Endothelial cell of umbilical vein (primary cell): ENCODE results near the gene LAIR1. TPM values are rescaled to one million over a fixed set of nuclear protein-coding genes. Genes with fewer than 3 reads are reported as not detected.

Experiments used
- BruUV-seq: library from RNA; stranded (reverse); fragments of 400-500 nt; replicated peaks from 2 replicates; lab custom pipeline; 2021; lab: Mats Ljungman, UMichigan
- CTCF ChIA-PET: fragments of 300-600, 350-600 bp; sonication (Branson Sonifier 250); formaldehyde crosslinking; loops from one replicate; lab custom pipeline; 2021; ENCODE audit warnings: antibody characterized with exemption, inconsistent platforms; lab: Charles Lee
- POLR2A ChIA-PET: fragments of 300-600, 350-600 bp; sonication (Branson Sonifier 250); formaldehyde crosslinking; loops from one replicate; lab custom pipeline; 2021; ENCODE audit warnings: antibody characterized with exemption, inconsistent platforms; lab: Charles Lee
- DNase-seq: peaks from one replicate; pipeline ENCODE4 v3.0.0-alpha.2; 2011; ENCODE audit warnings: low read depth, low spot score
- FAIRE-seq: peaks from 2 replicates; lab custom pipeline; 2011; peaks lifted over from hg19 to GRCh38; lab: Jason Lieb, UNC
- H2AFZ ChIP-seq: 2 replicates; pipeline ENCODE4 v1.6.0; 2012; ENCODE audit warnings: low read depth, low read length, control low read depth, inconsistent platforms
- H3K27ac ChIP-seq: 2 replicates; pipeline ENCODE4 v1.5.1; 2011; ENCODE audit warnings: low read depth, mild to moderate bottlenecking, control low read depth, low read length, moderate library complexity; ENCODE audit not compliant: insufficient read depth
- H3K27me3 ChIP-seq, 2 experiments: 2 replicates each; pipeline versions ENCODE4 v1.6.0 to v1.6.1; 2011; ENCODE audit warnings: low read length in 2 of 2, mixed read lengths in 1 of 2; ENCODE audit not compliant: control insufficient read depth in 2 of 2, insufficient read depth in 2 of 2
- H3K36me3 ChIP-seq, 2 experiments: 2 replicates in 1 of 2; 3 replicates in 1 of 2; pipeline ENCODE4 v1.5.1; 2011; ENCODE audit warnings: low read length in 2 of 2, mild to moderate bottlenecking in 1 of 2, moderate library complexity in 1 of 2; ENCODE audit not compliant: control insufficient read depth in 2 of 2, insufficient read depth in 2 of 2; ENCODE audit errors: extremely low read depth in 1 of 2
- H3K4me1 ChIP-seq: 3 replicates; pipeline ENCODE4 v1.5.1; 2011; ENCODE audit warnings: mild to moderate bottlenecking, low read length; ENCODE audit not compliant: control insufficient read depth, insufficient read depth; ENCODE audit errors: extremely low read depth
- H3K4me2 ChIP-seq: 2 replicates; pipeline ENCODE4 v1.6.1; 2011; ENCODE audit warnings: low read length, control low read depth, mixed read lengths; ENCODE audit not compliant: insufficient read depth
- H3K4me3 ChIP-seq, 3 experiments: fragments of 200-600 bp in 1 of 3; sonication (generic), shearing (Covaris generic) in 1 of 3; replicated peaks in 1 of 3; 2 replicates each; pipeline ENCODE4 v1.5.1; 2011 to 2016; ENCODE audit warnings: control low read depth in 3 of 3, low read length in 3 of 3, mild to moderate bottlenecking in 2 of 3, inconsistent platforms in 1 of 3, low read depth in 1 of 3, moderate library complexity in 1 of 3; ENCODE audit not compliant: insufficient read depth in 1 of 3
- H3K79me2 ChIP-seq: 2 replicates; pipeline ENCODE4 v1.6.0; 2012; ENCODE audit warnings: low read length, inconsistent platforms; ENCODE audit not compliant: control insufficient read depth, insufficient read depth
- H3K9ac ChIP-seq: replicated peaks from 2 replicates; pipeline ENCODE3; 2011; ENCODE audit warnings: low read length, control low read depth; ENCODE audit not compliant: insufficient read depth; ENCODE audit errors: extremely low read depth
- H3K9me1 ChIP-seq: replicated peaks from 3 replicates; pipeline ENCODE4 v1.6.0; 2011; ENCODE audit warnings: mild to moderate bottlenecking, low read length; ENCODE audit not compliant: control insufficient read depth, insufficient read depth; ENCODE audit errors: extremely low read depth
- H3K9me3 ChIP-seq: replicated peaks from 2 replicates; pipeline ENCODE4 v1.5.1; 2012; ENCODE audit warnings: low read length, inconsistent platforms; ENCODE audit not compliant: control insufficient read depth, insufficient read depth
- H4K20me1 ChIP-seq: replicated peaks from 2 replicates; pipeline ENCODE3; 2011; ENCODE audit warnings: mild to moderate bottlenecking, low read length; ENCODE audit not compliant: control insufficient read depth, insufficient read depth; ENCODE audit errors: extremely low read depth
- CTCF ChIP-seq, 2 donors: IDR thresholded peaks; 1 replicate in 1 of 2; 2 replicates in 1 of 2; pipeline ENCODE4 v1.5.1; 2011; ENCODE audit warnings: low read length in 2 of 2, mild to moderate bottlenecking in 2 of 2, moderate library complexity in 2 of 2, control low read depth in 1 of 2, inconsistent platforms in 1 of 2, low read depth in 1 of 2; ENCODE audit not compliant: insufficient read depth in 1 of 2; ENCODE audit errors: extremely low read depth in 1 of 2
- EZH2 ChIP-seq: IDR thresholded peaks from 2 replicates; pipeline ENCODE4 v1.6.1; 2012; ENCODE audit warnings: borderline replicate concordance, low read depth, mild to moderate bottlenecking, moderate library complexity, low read length, inconsistent platforms; ENCODE audit not compliant: severe bottlenecking
- FOS ChIP-seq: IDR thresholded peaks from 2 replicates; pipeline ENCODE4 v1.6.1; 2011; ENCODE audit warnings: mild to moderate bottlenecking, low read length, moderate library complexity, borderline replicate concordance; ENCODE audit not compliant: insufficient read depth
- GATA2 ChIP-seq: IDR thresholded peaks from 2 replicates; pipeline ENCODE4 v1.7.0; 2011; ENCODE audit warnings: low read depth, mild to moderate bottlenecking, moderate library complexity, mixed read lengths, low read length; ENCODE audit not compliant: insufficient read length, insufficient read depth
- JUN ChIP-seq: IDR thresholded peaks from 2 replicates; pipeline ENCODE4 v1.6.1; 2011; ENCODE audit warnings: borderline replicate concordance, low read depth; ENCODE audit not compliant: insufficient read length, insufficient read depth
- MAX ChIP-seq: IDR thresholded peaks from 2 replicates; pipeline ENCODE4 v1.6.1; 2011; ENCODE audit not compliant: insufficient read depth, insufficient read length
- MYC ChIP-seq: IDR thresholded peaks from one replicate; pipeline ENCODE4 v1.6.1; 2011; ENCODE audit warnings: mild to moderate bottlenecking, low read depth, low read length
- POLR2A ChIP-seq: IDR thresholded peaks from 2 replicates; pipeline ENCODE4 v1.6.1; 2012; ENCODE audit warnings: low read depth, mild to moderate bottlenecking, control low read depth, low read length
- POLR2AphosphoS5 ChIP-seq: IDR thresholded peaks from 2 replicates; pipeline ENCODE4 v1.6.1; 2012; ENCODE audit warnings: low read depth, mild to moderate bottlenecking, control low read depth, low read length, moderate library complexity; ENCODE audit not compliant: insufficient read depth
- dilution Hi-C: fragments of 300-500 bp; cut with MboI; formaldehyde crosslinking; loops from one replicate; pipeline ENCODE4 v1.15.0; 2019; ENCODE audit warnings: low sequenced_read_pairs; ENCODE audit not compliant: extremely low pct_ligation_motif_present
- intact Hi-C: fragments of 100-400 bp; cut with micrococcal nuclease; formaldehyde crosslinking; loops from one replicate; pipeline ENCODE4 v1.10.0; 2022
- polyA plus RNA-seq, 4 experiments: library from polyadenylated mRNA; depleted of rRNA in 3 of 4; stranded (reverse) in 3 of 4; unstranded in 1 of 4; fragments of >200 nt; gene quantifications; 2 replicates each; pipeline versions ENCODE4 v1.2.1 to v1.2.3, GENCODE V29; 2011 to 2012; ENCODE audit warnings: missing spikeins in 1 of 4
- total RNA-seq: library from RNA; stranded (reverse); gene quantifications from 2 replicates; pipeline ENCODE4 v1.2.3, GENCODE V29; 2021

The LAIR1 gene
- total and polyA plus RNA-seq, 2 donors (not counting 3 experiments of a cell fraction or from before 2014, with no cell fraction given) = not detected

GRCh38 chr19:54337858-54338230 is 26.9 kb downstream of the LAIR1 start:
- FAIRE-seq = no peak
- no peaks in the 10 kb centered on the region for H3K27me3 ChIP-seq
- ChIA-PET POLR2A (no interaction called here), CTCF (no interaction called here)
- no peaks in the 10 kb centered on the region for H3K9me3 ChIP-seq
- H3K79me2 ChIP-seq = no peaks in the 10 kb centered on the region
- DNase-seq = no peak
- no peaks in the 10 kb centered on the region for H3K9me1 ChIP-seq
- dilution Hi-C loops = no loop called here
- no peak for TF ChIP-seq CTCF (IDR thresholded peaks at IDR 0.05; ENCODE audit: extremely low read depth in 1 of 2, insufficient read depth in 1 of 2, low read depth in 1 of 2, low read length in 2 of 2)
- no peak for TF ChIP-seq JUN
- TF ChIP-seq GATA2 = no peak
- no peak for TF ChIP-seq EZH2
- TF ChIP-seq MYC = no peak
- TF ChIP-seq MAX = no peak
- TF ChIP-seq FOS = no peak
- no peak for TF ChIP-seq POLR2A
- no peak for TF ChIP-seq POLR2AphosphoS5
- H3K4me2 ChIP-seq = no peak overlapping the region
- no peak overlapping the region for H3K27ac ChIP-seq
- no TSS peak for BruUV-seq
- no peak overlapping the region for H3K4me3 ChIP-seq
- H3K36me3 ChIP-seq = no peaks in the 10 kb centered on the region
- H3K9ac ChIP-seq = no peak overlapping the region
- H2AFZ ChIP-seq = no peak overlapping the region
- H3K4me1 ChIP-seq = no peaks in the 10 kb centered on the region
- H4K20me1 ChIP-seq = no peaks in the 10 kb centered on the region
- intact Hi-C loops = no loop called here
